Loucy (cell line): ENCODE results near the gene BPHL.
"Not testable (repeated sequence)": the region's sequence is repeated elsewhere in the genome, so short reads cannot be mapped to it uniquely, and the experiment has no call there.

Experiments
- H2AFZ ChIP-seq: fragments of 200-600 bp; sonication (generic); 2 replicates; pipeline ENCODE4 v1.6.0; 2016; ENCODE audit warnings: antibody characterized with exemption, mild to moderate bottlenecking, low read length, moderate library complexity
- H3F3A ChIP-seq: fragments of 200-600 bp; 2 replicates; pipeline ENCODE4 v1.6.0; 2016; ENCODE audit warnings: antibody characterized with exemption, low read depth, mild to moderate bottlenecking
- H3K27me3 ChIP-seq: fragments of 200-600 bp; sonication (generic); 2 replicates; pipeline ENCODE4 v1.6.1; 2014; ENCODE audit warnings: low read length, mild to moderate bottlenecking; ENCODE audit not compliant: insufficient read depth, poor library complexity, severe bottlenecking
- H3K36me3 ChIP-seq: fragments of 200-600 bp; sonication (generic); 2 replicates; pipeline ENCODE4 v1.6.1; 2016; ENCODE audit warnings: low read length; ENCODE audit not compliant: insufficient read depth
- H3K4me1 ChIP-seq: fragments of 200-600 bp; sonication (generic); 2 replicates; pipeline ENCODE4 v1.5.1; 2014; ENCODE audit warnings: low read length, mild to moderate bottlenecking; ENCODE audit not compliant: insufficient read depth, poor library complexity, severe bottlenecking
- H3K4me2 ChIP-seq: fragments of 200-600 bp; sonication (generic); 2 replicates; pipeline ENCODE4 v1.6.0; 2014; ENCODE audit warnings: antibody characterized with exemption, low read length, low read depth, mild to moderate bottlenecking; ENCODE audit not compliant: poor library complexity, severe bottlenecking
- H3K4me3 ChIP-seq: fragments of 200-600 bp; sonication (generic); 2 replicates; pipeline ENCODE4 v1.5.1; 2014; ENCODE audit warnings: low read length, mild to moderate bottlenecking, mixed read lengths; ENCODE audit not compliant: poor library complexity, severe bottlenecking
- H3K79me2 ChIP-seq: fragments of 200-600 bp; sonication (generic); 2 replicates; pipeline ENCODE4 v1.6.1; 2014; ENCODE audit warnings: low read length; ENCODE audit not compliant: insufficient read depth
- H3K9ac ChIP-seq: fragments of 200-600 bp; sonication (generic); 2 replicates; pipeline ENCODE4 v1.6.0; 2014; ENCODE audit warnings: mild to moderate bottlenecking, low read depth, low read length, moderate library complexity; ENCODE audit not compliant: poor library complexity, severe bottlenecking
- H3K9me2 ChIP-seq: fragments of 200-600 bp; sonication (generic); replicated peaks from 2 replicates; pipeline ENCODE4 v1.6.1; 2016; ENCODE audit warnings: low read depth, low read length, mixed read lengths
- H3K9me3 ChIP-seq: fragments of 200-600 bp; sonication (generic); 2 replicates; pipeline ENCODE4 v1.6.1; 2014; ENCODE audit warnings: mild to moderate bottlenecking, antibody characterized with exemption, low read length, low read depth; ENCODE audit not compliant: insufficient read depth
- H4K20me1 ChIP-seq: fragments of 200-600 bp; sonication (generic); 2 replicates; pipeline ENCODE4 v1.6.0; 2014; ENCODE audit warnings: antibody characterized with exemption, low read length, mild to moderate bottlenecking; ENCODE audit not compliant: insufficient read depth, poor library complexity, severe bottlenecking
- EZH2phosphoT487 ChIP-seq: fragments of 200-600 bp; IDR thresholded peaks from 2 replicates; pipeline ENCODE4 v1.6.1; 2018; ENCODE audit warnings: antibody characterized with exemption, mild to moderate bottlenecking, moderate library complexity, borderline replicate concordance
- TF ChIP-seq, protein P1 (sequence below): fragments of 200-600 bp; sonication (generic); conservative IDR thresholded peaks from 2 replicates; pipeline ENCODE4 v1.5.1; 2014; ENCODE audit warnings: mild to moderate bottlenecking, antibody characterized with exemption, low read length

Gene BPHL

DNA sequence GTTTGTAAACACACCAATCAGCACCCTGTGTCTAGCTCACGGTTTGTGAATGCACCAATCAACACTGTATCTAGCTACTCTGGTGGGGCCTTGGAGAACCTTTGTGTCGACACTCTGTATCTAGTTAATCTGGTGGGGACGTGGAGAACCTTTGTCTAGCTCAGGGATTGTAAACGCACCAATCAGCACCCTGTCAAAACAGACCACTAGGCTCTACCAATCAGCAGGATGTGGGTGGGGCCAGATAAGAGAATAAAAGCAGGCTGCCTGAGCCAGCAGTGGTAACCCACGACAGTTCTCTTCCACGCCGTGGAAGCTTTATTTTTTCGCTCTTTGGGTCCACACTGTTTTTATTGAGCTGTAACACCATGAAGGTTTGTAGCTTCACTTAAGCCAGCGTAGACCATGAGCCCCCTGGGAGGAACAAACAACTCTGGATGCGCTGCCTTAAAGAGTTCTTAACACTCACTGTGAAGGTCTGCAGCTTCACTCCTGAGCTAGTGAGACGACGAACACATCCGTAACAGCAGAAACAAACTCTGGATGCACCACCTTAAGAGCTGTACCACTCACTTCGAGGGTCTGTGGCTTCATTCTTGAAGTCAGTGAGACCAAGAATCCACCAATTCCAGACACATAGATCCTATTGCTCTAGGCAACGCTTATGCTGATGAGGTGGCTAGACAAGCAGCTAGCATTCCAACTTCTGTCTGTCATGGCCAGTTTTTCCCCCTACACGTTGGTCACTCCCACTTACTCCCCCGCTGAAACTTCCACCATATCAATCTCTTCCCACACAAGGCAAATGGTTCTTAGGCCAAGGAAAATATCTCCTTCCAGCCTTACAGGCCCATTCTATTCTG, 53.0 kb downstream of the BPHL start:
- not testable (repeated sequence) for H3K9me3 ChIP-seq, H3K9me2 ChIP-seq, H2AFZ ChIP-seq, H3K9ac ChIP-seq, H3K4me3 ChIP-seq, H3K36me3 ChIP-seq, H3F3A ChIP-seq, H3K27me3 ChIP-seq, H3K4me2 ChIP-seq, H4K20me1 ChIP-seq, H3K4me1 ChIP-seq, H3K79me2 ChIP-seq

DNA sequence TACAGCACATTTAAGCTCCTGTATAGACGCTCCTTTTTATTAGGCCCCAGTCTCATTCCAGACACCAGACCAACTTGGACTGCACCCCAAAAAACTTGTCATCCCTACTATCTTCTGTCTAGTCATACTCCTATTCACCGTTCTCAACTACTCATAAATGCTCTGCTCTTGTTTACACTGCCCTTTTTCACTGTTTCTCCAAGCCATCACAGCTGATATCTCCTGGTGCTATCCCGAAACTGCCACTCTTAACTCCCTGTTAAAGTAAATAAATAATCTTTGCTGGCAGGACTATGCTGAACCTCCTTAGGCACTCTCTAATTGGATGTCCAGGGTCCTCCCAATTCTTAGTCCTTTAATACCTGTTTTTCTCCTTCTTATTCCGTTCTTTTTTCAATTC, 54.3 kb downstream of the BPHL start:
- H3K27me3 ChIP-seq, H3K4me2 ChIP-seq, H3K9me2 ChIP-seq, H2AFZ ChIP-seq, H3K4me3 ChIP-seq, H3K9me3 ChIP-seq, H3K4me1 ChIP-seq, H4K20me1 ChIP-seq, H3K79me2 ChIP-seq, H3F3A ChIP-seq, H3K36me3 ChIP-seq, H3K9ac ChIP-seq: not testable (repeated sequence)

DNA sequence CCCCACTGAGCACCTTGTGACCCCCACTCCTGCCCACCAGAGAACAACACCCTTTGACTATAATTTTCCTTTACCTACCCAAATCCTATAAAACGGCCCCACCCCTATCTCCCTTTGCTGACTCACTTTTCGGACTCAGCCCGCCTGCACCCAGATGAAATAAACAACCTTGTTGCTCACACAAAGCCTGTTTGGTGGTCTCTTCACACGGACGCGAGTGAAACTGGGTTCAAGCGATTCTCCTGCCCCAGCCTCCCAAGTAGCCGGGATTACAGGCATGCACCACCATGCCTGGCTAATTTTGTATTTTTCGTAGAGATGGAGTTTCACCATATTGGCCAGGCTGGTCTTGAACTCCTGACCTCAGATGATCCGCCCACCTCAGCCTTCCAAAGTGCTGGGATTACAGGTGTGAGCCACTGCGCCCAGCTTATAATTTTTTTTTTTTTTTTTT, 55.2 kb downstream of the BPHL start:
- not testable (repeated sequence) for H3K9ac ChIP-seq, H3K4me3 ChIP-seq, H2AFZ ChIP-seq, H3F3A ChIP-seq, H3K9me2 ChIP-seq, H3K9me3 ChIP-seq, H3K36me3 ChIP-seq, H3K27me3 ChIP-seq, H4K20me1 ChIP-seq, H3K4me2 ChIP-seq, H3K79me2 ChIP-seq, H3K4me1 ChIP-seq

DNA sequence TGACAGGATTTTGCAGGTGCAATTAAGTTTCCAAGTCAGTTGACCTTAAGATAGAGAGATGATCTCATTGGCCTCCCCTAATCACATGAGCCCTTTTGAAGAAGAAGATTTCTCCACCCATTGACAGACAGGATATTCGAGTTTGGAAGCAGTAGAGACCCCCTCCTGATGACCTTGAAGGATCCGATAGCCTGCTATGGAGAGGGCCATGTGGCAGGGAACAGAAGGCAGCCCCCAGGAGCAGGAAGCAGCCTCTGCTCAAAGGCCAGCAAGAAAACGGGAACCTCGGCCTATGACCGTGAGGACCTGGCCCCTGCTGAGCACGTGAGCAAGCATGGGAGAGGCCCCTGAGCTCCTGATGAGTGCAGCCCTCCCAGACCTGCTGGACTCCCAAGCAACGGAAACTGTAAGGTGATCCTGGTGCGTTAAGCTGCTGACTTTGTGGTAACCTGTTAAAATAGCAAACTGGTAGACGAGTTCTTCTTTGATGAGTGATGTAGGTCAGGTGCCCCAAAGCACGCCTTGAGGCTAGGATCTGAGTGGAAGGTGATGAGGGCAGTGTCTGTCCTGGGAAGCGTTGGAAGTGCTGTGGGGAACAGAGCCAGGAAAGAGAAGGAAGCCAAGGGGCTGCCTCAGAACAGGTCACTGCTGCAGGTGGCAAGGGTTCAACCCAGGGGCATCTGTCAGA, 57.3 kb downstream of the BPHL start:
- Histone ChIP-seq H4K20me1 (no peaks in the 10 kb centered on the region), H3K4me3 (no peak overlapping the region)
- TF ChIP-seq, protein P1, sequence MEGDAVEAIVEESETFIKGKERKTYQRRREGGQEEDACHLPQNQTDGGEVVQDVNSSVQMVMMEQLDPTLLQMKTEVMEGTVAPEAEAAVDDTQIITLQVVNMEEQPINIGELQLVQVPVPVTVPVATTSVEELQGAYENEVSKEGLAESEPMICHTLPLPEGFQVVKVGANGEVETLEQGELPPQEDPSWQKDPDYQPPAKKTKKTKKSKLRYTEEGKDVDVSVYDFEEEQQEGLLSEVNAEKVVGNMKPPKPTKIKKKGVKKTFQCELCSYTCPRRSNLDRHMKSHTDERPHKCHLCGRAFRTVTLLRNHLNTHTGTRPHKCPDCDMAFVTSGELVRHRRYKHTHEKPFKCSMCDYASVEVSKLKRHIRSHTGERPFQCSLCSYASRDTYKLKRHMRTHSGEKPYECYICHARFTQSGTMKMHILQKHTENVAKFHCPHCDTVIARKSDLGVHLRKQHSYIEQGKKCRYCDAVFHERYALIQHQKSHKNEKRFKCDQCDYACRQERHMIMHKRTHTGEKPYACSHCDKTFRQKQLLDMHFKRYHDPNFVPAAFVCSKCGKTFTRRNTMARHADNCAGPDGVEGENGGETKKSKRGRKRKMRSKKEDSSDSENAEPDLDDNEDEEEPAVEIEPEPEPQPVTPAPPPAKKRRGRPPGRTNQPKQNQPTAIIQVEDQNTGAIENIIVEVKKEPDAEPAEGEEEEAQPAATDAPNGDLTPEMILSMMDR, result no peak
- TF ChIP-seq EZH2phosphoT487, result no peak

More for the DNA sequence above, 57.3 kb downstream of the BPHL start:
- H3K9me3 ChIP-seq, result no peaks in the 10 kb centered on the region
- H3F3A ChIP-seq, result no peaks in the 10 kb centered on the region
- no peak overlapping the region for H3K9ac ChIP-seq
- H3K4me2 ChIP-seq, result no peak overlapping the region
- no peaks in the 10 kb centered on the region for H3K36me3 ChIP-seq
- H3K27me3 ChIP-seq, result no peaks in the 10 kb centered on the region
- H3K79me2 ChIP-seq, result no peaks in the 10 kb centered on the region
- peaks cover 6% of the 10 kb centered on the region for H3K4me1 ChIP-seq
- no peak overlapping the region for H2AFZ ChIP-seq
- no peaks in the 10 kb centered on the region for H3K9me2 ChIP-seq
